DOHH2 (cell line): ENCODE results near the gene ACVR1B.
A peak's percentile ranks its signal among the peaks of the same experiment; 100 is the strongest.
"Not testable (repeated sequence)": the region's sequence is repeated elsewhere in the genome, so short reads cannot be mapped to it uniquely, and the experiment has no call there.

Experiments used
- H3F3A ChIP-seq: fragments of 200-600 bp; sonication (generic), shearing (Covaris generic); 2 replicates; pipeline ENCODE4 v1.6.0; 2016; ENCODE audit warnings: antibody characterized with exemption, mild to moderate bottlenecking; ENCODE audit not compliant: control insufficient read depth, insufficient read depth
- H3K27ac ChIP-seq: fragments of 200-600 bp; sonication (generic); 2 replicates; pipeline ENCODE4 v1.5.1; 2014; ENCODE audit warnings: low read depth, mild to moderate bottlenecking, low read length, moderate library complexity
- H3K27me3 ChIP-seq: fragments of 200-600 bp; sonication (generic); 2 replicates; pipeline ENCODE4 v1.6.1; 2014; ENCODE audit warnings: mild to moderate bottlenecking, low read length, mixed read lengths; ENCODE audit not compliant: control insufficient read depth
- H3K36me3 ChIP-seq: fragments of 200-600 bp; sonication (generic); 2 replicates; pipeline ENCODE4 v1.6.1; 2014; ENCODE audit warnings: mild to moderate bottlenecking, low read length, moderate library complexity, mixed read lengths; ENCODE audit not compliant: control insufficient read depth
- H3K4me1 ChIP-seq: fragments of 200-600 bp; sonication (generic); 2 replicates; pipeline ENCODE4 v1.6.1; 2014; ENCODE audit warnings: mild to moderate bottlenecking, low read length, mixed read lengths; ENCODE audit not compliant: control insufficient read depth
- H3K4me2 ChIP-seq: fragments of 200-600 bp; sonication (generic); 2 replicates; pipeline ENCODE4 v1.6.0; 2014; ENCODE audit warnings: mild to moderate bottlenecking, low read length, moderate library complexity
- H3K4me3 ChIP-seq: fragments of 200-600 bp; sonication (generic); 2 replicates; pipeline ENCODE4 v1.5.1; 2014; ENCODE audit warnings: mild to moderate bottlenecking, low read length, mixed read lengths
- H3K79me2 ChIP-seq: fragments of 200-600 bp; sonication (generic); 2 replicates; pipeline ENCODE4 v1.6.1; 2014; ENCODE audit warnings: mild to moderate bottlenecking, low read length, mixed read lengths; ENCODE audit not compliant: control insufficient read depth
- H3K9me2 ChIP-seq: fragments of 200-600 bp; sonication (generic); replicated peaks from 2 replicates; pipeline ENCODE4 v1.6.1; 2014; ENCODE audit warnings: mild to moderate bottlenecking, low read length, mixed read lengths; ENCODE audit not compliant: control insufficient read depth
- H3K9me3 ChIP-seq: fragments of 200-600 bp; sonication (generic); 2 replicates; pipeline ENCODE4 v1.6.1; 2014; ENCODE audit warnings: antibody characterized with exemption, low read length, mixed read lengths; ENCODE audit not compliant: control insufficient read depth, insufficient read depth
- H4K20me1 ChIP-seq: fragments of 200-600 bp; sonication (generic); 2 replicates; pipeline ENCODE4 v1.6.0; 2014; ENCODE audit warnings: low read depth, mild to moderate bottlenecking, antibody characterized with exemption, low read length, moderate library complexity; ENCODE audit not compliant: control insufficient read depth, insufficient read depth
- CTCF ChIP-seq: fragments of 200-600 bp; sonication (generic); IDR thresholded peaks from one replicate; pipeline ENCODE4 v1.5.1; 2014; ENCODE audit warnings: antibody characterized with exemption, mild to moderate bottlenecking, low read depth, low read length; ENCODE audit not compliant: poor library complexity, severe bottlenecking
- EZH2phosphoT487 ChIP-seq: fragments of 200-600 bp; sonication (generic); IDR thresholded peaks from 2 replicates; pipeline ENCODE4 v1.6.1; 2017; ENCODE audit warnings: borderline replicate concordance, mild to moderate bottlenecking, antibody characterized with exemption, low read length, moderate library complexity, mixed read lengths

ACVR1B gene

GRCh38 chr12:51976376-51977160, 25.1 kb downstream of the ACVR1B start:
- Histone ChIP-seq H3K79me2 (peaks cover 16% of the 10 kb centered on the region), H3K4me1 (peaks cover 12% of the 10 kb centered on the region), H3K9me2 (no peaks in the 10 kb centered on the region), H3K4me3 (no peak overlapping the region), H3K36me3 (peaks cover 22% of the 10 kb centered on the region), H4K20me1 (peaks cover 14% of the 10 kb centered on the region), H3K9me3 (no peaks in the 10 kb centered on the region), H3F3A (peaks cover 2% of the 10 kb centered on the region), H3K27ac (no peak overlapping the region), H3K4me2 (no peak overlapping the region), H3K27me3 (no peaks in the 10 kb centered on the region)
- no peak for TF ChIP-seq CTCF
- TF ChIP-seq EZH2phosphoT487: no peak

GRCh38 chr12:51977320-51977753, 25.8 kb downstream of the ACVR1B start:
- Histone ChIP-seq H3F3A (no peaks in the 10 kb centered on the region), H3K4me1 (peaks cover 5% of the 10 kb centered on the region), H3K79me2 (peaks cover 10% of the 10 kb centered on the region), H4K20me1 (peaks cover 13% of the 10 kb centered on the region; the same call in 1 of the 2 replicates), H3K27ac (no peak overlapping the region), H3K4me2 (no peak overlapping the region), H3K9me2 (no peaks in the 10 kb centered on the region), H3K27me3 (no peaks in the 10 kb centered on the region), H3K36me3 (peaks cover 26% of the 10 kb centered on the region), H3K4me3 (no peak overlapping the region), H3K9me3 (no peaks in the 10 kb centered on the region)
- no peak for TF ChIP-seq EZH2phosphoT487

GRCh38 chr12:51979306-51979705, 27.8 kb downstream of the ACVR1B start:
- H3F3A ChIP-seq, H3K4me3 ChIP-seq, H3K79me2 ChIP-seq, H3K9me3 ChIP-seq, H3K9me2 ChIP-seq, H3K27ac ChIP-seq, H3K27me3 ChIP-seq, H4K20me1 ChIP-seq, H3K4me1 ChIP-seq, H3K4me2 ChIP-seq: not testable (repeated sequence)
- peaks cover 41% of the 10 kb centered on the region for H3K36me3 ChIP-seq

- no peak overlapping the region for H3K4me2 ChIP-seq
- no peak overlapping the region for H3K4me3 ChIP-seq
- H3K36me3 ChIP-seq: peaks cover 44% of the 10 kb centered on the region
- H3K27me3 ChIP-seq: no peaks in the 10 kb centered on the region
- no peaks in the 10 kb centered on the region for H3F3A ChIP-seq
- H3K4me1 ChIP-seq: 0 out of 2 replicates have a peak, but pooled peaks cover 2% of the 10 kb centered on the region
- H4K20me1 ChIP-seq: peaks cover 5% of the 10 kb centered on the region; the same call in 1 of the 2 replicates
- H3K27ac ChIP-seq: no peak overlapping the region
- no peaks in the 10 kb centered on the region for H3K9me2 ChIP-seq
- H3K9me3 ChIP-seq: no peaks in the 10 kb centered on the region
- no peaks in the 10 kb centered on the region for H3K79me2 ChIP-seq
- peak; percentile 98 for TF ChIP-seq CTCF
- no peak for TF ChIP-seq EZH2phosphoT487
Measured at GRCh38 chr12:51980051-51980808, 28.7 kb downstream of the ACVR1B start.
